Mesenteric fat pad (tissue), 1 donor: Measurements from ENCODE around the gene ARHGAP6. TPM values are rescaled to one million over a fixed set of nuclear protein-coding genes. Genes with fewer than 3 reads are reported as not detected.
"Not testable (repeated sequence)": the region's sequence is repeated elsewhere in the genome, so short reads cannot be mapped to it uniquely, and the experiment has no call there.

ENCODE experiments used
- DNase-seq: peaks from one replicate; pipeline ENCODE4 v3.0.0-alpha.2; 2020; ENCODE audit warnings: low spot score
- total RNA-seq: library from RNA; stranded (reverse); fragmentation: NEBNext Ultra II Directional; extraction: Animal tissue kit (Norgen Biotek cat#: 25700); gene quantifications from one replicate; pipeline ENCODE4 v1.2.1, GENCODE V29; 2021
- donor health status: DM: yes; HTN: yes; CAD: no.

ARHGAP6 gene
- total RNA-seq, 1 donor from 2014 or later, result 9.5 TPM

DNA sequence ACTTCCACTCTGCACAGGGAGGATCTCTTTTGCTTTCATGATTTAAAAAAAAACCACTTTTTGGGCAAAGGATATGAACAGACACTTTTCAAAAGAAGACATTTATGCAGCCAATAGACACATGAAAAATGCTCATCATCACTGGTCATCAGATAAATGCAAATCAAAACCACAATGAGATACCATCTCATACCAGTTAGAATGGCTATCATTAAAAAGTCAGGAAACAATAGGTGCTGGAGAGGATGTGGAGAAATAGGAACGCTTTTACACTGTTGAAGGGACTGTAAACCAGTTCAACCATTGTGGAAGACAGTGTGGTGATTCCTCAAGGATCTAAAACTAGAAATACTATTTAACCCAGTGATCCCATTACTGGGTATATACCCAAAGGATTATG is 87.4 kb downstream of the ARHGAP6 start:
- DNase-seq, result not testable (repeated sequence)

DNA sequence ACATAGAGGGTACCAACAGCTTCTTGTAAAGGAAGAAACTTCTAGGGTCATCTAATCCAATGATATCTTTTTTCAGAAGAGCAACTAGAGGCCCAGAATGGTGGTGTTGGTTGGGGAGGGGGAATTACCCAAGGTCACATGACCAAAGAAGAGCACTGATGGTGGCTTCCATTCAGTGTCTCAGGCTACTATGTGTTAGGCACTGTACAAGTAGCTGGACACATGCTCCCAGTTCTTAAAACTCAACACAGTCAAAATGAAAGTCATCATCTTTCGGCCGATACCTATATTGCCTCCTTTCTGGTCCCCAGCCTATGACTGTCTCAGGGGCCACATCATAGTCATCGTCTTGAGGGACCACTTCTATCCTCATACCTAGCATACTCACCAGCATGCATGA is 88.1 kb downstream of the ARHGAP6 start:
- DNase-seq, result no peak

DNA sequence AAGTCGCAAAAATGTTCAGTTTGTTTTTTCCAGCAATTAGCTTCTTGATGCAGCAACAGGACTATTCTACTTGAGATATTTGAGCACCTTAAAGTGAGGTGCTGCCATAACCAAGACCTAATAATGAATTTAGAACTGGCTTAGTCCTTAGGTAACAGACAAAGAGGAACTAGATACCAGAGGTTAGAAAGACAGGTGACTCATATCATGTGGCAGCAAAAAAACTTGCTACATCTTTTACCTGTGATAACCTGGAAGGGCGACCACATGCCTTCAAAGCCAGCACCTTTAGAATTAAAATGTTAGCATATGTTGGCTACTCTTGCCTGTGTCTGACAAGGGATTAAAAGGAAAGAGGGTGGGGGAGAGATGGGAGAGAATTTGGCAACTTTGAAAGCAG is 90.4 kb downstream of the ARHGAP6 start:
- no peak for DNase-seq

DNA sequence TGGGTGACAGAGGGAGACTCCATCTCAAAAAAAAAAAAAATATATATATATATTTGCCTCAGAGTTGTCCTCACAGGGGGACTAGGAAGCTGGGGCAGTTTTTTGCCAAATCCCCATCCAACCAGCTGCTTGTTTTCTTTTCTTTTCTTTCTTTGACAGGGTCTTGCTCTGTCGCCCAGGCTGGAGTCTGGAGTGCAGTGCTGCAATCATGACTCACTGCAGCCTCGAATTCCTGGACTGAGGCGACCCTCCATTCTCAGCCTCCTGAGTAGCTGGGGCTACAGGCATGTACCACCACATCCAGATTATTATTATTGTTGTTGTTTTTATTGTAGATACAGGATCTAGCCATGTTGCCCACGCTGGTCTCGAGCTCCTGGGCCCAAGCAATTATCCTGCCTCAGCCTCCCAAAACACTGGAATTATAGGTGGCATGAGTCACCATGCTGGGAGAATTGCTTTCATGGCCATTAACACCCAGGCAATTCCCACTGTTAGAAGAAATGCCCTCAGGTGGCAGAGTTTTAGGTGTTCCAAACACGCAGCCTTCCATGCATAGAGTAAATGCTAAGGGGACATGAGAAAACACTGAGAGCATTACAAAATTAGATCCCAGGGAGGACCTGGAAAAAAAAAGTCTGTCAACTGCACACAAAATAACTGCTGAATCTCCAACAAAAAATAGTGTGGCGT is 98.0 kb downstream of the ARHGAP6 start:
- DNase-seq, result no peak

DNA sequence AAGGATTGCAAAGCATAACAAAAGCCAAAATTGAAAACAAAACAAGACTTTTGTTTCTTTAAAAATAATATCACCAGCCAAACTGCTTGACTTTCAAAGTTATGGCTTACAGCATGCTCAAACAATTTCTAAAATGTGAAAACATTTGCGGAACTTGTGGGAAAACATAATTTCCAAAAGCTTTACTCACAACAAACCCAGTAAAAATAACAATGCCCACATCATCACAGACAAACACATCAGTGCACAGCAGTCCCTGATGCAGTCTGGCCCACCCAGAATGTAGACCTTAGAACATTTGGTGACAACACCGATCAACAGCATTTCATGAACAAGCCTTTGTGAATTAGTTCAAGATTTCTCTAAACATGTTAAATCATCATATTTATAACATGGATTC is 98.9 kb downstream of the ARHGAP6 start:
- DNase-seq, result no peak

DNA sequence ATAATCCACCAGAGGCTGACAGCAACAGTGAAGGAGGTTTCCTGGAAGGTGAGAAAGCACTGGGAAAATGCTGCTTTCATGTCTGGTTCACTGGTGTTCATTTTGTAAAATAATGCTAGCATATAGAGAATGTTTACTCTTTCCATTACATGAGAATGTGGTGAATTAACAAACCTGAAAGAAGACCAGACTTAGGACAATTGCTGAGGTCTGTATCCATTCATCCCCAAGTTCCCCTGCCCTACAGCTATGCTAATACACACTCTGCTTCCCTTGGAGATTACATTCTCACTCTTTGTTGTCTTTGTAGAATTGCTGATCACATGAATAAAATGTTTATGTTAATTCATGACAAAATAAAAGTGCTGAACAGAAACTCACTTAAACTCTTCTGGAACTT is 99.5 kb downstream of the ARHGAP6 start:
- no peak for DNase-seq

DNA sequence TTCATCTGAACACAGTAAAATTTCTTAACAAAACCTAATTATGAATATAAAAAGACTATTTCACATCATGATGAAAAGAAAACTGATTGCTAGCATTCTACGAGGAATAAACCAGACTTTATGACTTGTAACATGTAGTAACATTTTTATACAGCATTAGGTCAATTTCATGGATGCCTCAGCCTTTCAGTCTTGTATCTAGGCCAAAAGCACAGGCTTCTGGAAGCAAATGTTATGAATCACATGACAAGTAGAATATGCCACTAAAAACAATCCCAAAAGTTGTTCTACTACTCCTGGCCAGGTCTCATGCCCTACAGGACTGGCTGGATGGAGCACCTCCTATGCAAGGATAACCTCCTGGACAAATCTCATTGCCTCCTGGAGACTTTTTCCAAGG is 101.2 kb downstream of the ARHGAP6 start:
- no peak for DNase-seq

DNA sequence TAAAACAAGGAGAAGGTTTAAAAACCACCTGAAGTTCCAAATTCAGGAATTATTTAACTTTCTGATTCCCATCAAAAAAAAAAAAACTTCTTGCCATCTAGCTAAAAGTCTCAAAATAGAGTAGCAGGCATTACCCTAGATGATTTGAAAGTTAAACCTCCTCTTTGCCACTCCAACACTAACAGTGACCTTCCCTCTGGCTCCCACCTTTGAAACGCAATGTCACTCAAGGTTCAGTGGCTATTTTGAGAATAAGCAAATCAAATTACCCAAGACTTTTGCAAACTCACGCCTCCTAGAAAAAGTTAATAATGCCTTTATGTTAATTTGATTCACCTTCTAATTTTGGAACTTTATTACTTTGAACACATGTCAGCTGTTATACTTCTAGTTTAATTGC is 103.2 kb downstream of the ARHGAP6 start:
- no peak for DNase-seq

DNA sequence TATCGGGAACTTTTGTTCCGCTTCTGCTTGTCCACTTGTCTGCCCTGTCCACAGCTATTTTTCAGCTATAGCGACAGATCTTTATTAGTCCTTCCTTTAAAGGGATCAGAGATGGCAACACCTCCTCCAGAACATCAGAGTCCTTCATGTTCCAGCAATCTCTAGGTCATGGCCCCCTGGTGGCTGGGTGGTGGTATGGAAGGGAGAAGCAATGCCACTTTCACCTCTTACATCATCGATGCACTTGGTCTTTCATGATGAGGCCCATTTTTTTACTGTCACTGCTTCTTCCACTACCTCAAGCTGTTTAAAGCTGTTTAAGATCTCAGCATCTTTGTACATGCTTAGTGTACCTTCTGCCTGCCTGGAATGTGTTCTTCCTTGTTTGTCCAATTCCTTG is 106.7 kb downstream of the ARHGAP6 start:
- no peak for DNase-seq

DNA sequence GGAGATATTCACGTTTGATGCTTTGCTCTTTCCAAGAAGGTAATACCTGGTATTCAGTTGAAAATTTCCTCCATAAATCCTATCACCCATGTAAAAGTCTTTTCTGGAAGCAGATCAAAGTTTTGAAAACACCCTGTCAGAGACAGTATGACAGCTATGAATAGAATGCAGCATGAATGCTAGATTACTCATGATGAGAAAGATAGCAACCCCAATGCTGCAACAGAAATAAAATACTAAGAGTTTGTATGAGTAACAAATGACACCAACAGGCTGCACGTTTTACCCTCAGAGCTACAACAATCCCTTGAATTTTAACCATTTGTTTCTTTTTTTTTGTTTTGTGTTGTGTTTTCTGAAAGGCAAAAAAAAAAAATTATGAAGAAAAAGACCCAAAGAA is 108.6 kb downstream of the ARHGAP6 start:
- no peak for DNase-seq

DNA sequence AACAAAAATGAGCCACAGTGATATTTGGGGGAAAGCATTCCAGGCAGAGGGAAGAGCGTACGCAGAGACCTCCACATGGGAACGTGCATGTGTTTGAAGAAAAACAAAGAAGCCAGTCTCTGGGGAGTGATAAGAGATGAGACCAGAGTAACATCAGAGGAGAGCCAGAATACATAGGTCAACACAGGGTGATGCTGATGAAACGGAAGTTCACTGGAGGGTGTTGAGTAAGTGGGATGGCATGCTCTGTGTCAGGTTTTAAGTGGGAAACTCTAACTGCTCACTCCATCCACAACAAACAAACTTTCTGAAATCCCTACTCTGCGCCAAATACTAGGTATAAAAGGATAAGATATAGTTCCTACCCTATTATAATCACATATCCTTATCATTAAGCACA is 110.0 kb downstream of the ARHGAP6 start:
- DNase-seq, result no peak

DNA sequence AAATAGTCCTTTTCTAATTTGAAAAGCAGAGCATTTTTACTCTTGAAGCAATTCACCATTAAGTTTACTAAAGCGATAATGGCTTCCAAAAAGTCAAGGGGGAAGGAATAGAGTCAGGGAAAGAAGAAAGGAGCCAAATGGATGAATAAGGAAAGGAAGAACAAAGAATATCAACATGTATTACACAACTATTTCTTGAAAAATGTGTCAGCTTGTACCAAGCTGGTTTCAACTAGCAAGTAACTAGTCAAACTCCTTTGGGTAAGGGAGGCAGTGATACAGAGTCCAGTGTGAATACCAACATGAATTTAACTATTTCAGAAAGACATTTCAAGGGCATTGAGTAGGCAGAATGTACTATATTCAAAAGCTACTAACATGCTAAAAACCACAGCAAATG is 112.1 kb downstream of the ARHGAP6 start:
- DNase-seq, result no peak

DNA sequence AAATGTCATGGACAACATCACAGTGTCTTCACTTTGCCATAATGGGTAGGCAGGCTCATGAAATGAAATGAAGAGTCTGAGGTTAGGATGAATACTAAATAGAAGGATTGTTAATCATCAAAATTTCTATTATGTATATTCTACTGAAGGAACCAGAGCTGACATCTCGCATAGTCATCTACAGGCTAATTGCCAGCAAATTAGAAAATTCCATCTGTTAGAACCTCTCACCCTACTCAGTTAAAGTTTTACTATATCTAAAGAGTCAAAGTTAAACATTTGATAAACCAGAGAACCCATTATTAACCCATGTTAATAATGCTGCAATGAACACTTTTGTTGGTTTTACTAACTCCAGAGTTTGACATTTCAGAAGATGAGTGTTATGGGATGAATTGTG is 114.6 kb downstream of the ARHGAP6 start:
- DNase-seq, result no peak

DNA sequence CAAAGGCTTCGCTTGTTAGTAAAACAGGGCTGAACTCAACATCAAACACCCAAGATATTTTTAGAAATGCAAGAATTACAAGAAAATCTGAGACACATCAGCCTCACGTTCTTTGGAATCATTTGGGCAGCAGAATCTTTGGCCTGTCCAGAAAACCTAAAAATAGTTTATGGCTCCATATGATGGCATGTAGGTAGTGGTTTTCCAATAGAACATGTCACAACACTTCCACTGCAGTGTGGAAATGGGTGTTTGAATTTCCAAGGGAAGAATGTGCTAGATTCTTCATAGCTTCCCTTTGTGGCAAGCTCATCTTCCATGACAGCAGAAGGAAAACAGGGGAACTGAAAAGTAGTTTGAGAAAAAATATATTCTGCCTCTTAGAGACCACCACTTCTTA is 118.8 kb downstream of the ARHGAP6 start:
- no peak for DNase-seq

DNA sequence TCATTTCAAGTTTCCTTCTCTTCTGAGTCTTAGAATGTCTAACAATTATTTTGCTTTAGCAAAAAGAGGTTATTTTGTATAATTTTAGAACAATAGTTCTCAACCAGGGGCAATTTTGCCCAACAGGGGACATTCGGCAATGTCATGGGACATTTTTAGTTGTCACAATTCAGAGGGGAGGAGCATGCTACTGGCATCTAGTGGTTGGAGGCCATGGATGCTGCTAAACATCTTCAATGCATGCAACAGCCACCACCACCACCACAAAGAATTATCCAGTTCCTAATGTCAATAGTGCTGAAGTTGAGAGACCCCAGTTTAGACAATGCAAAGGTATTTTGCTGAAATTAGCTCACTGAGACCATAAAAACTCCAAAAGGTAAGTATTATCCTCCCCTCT is 122.5 kb downstream of the ARHGAP6 start:
- DNase-seq, result no peak

DNA sequence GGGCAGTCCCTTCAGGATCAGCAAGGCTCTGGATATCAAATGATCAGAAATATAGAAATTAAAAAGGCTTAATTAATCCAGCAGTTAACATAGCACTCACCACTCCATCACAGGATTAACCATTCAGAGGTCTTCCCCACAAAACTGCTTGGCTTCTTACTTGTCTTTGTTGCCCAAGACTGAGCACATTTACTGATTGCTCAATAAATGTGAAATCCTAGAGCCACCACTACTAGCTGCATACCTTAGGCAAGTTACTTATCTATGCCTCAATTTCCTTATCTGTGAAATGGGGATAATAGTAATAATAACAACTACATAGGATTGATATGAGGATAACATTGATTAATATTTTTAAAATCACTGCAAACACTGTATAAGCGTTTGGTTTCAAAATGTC is 124.2 kb downstream of the ARHGAP6 start:
- no peak for DNase-seq

DNA sequence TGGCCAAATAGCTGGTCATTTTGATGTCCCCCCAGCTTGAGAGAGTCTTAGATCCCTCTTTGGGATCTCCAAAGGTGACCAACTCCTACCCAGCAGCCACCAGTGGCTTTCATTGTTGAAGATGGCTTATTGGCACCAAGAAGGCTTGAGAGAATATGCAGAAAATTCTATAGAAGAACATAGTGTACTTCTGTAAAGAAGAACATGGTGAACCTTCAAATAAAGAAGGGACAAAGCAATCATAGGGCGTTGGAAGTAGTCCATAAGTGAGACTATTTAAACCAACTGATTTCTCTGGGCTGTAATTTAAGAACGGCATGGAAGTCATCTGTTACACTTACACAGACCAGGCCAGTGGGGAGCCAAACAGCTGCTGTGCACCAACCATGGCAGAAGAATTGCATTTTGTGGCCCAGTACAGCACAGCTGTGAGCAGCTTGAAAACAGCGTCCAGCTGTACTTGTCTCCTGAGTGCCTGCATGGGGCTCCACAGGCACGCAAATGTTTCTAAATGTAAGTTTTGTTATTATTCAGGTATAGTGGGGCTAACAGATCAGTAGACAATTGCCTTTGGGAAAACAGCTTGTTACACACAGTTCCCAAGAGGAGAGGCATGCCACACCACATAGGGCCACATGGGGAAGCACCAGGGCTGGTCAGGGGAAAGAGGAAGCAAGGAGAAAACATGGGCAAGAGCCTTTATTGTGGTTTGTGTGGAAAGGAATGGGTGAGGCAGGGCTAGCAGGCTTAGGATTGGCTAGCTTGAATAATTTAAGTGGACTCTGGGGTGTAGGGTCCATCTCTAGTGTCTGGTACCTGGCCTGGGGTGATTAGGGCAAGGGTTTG is 125.0 kb downstream of the ARHGAP6 start:
- no peak for DNase-seq

DNA sequence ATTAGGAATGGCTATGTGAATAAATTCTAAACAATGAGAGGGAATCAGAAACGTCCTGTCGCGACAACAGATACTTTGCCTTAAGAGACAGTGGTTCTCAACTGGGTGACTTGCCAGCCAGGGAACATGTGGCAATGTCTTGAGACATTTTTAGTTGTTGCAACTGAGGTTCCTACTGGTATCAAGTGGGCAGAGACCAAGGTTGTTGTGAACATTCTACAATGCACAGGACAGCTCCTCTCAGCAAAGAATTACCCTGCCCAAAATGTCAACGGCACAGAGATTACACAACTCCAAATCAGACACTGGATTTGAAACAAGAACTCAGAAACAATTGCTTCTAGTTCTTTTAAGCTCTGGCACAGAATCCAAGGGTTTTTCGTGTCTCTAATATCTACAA is 128.6 kb downstream of the ARHGAP6 start:
- DNase-seq, result no peak

DNA sequence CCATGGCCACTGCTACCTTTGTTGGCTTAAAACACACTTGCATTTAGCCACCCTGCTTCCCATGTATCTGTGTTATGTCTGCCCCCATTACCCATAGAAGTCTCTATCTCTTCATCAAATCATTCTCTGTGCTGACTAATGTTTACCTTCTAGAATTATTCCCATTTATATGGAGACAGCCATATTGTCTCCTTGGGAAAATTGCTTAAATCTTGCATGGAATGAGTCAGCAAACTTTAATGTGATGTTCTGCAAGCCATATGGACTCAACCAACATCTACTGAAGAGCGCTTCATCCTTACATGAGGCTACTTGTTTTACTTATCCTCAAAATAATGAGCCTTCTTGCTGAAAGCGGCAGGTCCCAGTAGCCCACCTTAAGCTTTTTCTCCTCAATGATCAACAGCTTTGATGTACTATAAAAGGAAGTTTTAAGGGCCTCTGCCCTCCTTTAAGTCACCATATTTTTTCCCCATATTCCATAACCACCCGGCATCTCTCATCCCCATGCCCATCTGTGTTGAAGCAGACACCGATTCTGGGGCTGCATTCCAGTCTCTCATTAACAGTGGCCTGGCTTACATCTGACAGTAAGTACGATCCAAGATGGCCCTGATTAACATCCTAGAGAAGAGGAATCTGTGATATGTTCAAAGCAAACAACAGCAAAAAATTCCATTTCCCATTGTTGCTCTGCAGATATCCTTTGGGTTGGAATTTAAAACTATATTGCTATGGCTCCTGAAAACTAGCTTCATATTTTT is 130.4 kb downstream of the ARHGAP6 start:
- DNase-seq, result no peak

DNA sequence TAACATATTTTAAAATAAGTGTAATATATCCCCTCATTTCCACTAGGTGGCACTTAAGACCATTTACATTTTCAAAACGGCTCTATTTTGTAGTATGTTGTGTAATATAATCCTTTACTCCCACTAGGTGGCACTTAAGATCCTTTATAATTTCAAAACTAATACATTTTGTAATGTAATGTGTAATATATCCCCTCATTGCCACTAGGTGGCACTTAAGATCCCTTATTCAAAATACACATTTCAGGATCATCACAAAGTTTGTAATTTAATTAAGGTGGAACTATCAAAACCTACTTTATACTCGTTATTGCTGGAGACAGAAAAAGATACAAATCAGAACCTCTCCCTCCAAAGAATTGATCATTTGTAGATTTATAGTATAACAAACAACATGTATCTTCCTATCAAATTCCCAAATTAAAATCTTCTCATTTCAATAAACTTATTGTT is 132.5 kb downstream of the ARHGAP6 start:
- DNase-seq, result no peak

DNA sequence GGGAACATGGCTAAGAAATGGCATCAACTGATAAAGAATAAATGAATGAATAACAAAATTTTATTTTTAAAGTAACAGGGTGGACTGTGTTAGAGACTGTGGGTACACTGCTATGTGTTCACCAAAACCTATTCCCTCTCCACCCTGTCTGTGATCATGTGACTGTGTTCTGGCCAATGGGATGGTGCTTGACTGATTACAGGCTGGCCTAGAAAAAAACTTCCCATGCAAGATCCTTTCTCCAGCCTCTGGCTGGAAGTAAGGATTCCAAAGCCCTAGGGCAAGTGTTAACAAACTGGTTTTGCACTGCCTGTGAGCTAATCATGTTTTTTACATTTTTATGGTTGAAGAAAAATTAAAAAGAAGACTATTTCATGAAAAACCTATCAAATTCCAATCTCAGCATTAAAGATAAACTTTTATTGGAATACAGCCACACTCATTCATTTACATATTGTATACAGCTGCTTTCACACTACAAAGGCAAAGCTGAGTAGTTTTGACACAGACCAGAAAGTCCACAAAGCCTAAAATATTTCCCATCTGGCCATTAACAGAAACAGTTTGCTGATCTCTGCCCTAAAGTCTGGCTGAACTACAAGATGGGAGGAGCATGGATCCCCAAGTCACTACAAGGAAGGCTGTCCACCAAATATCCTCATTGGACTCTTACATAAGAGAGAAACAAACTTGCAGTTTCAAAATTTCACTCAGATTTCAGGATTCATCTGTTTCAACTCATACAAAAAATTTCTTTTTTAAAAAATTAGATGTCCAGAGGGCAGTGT is 133.2 kb downstream of the ARHGAP6 start:
- DNase-seq, result no peak
